SW 1271 (cell line): ENCODE measurements around the gene PLXNA4.

ENCODE experiments used
- DNase-seq, 2 experiments: peaks; one replicate each; lab custom pipeline; 2025; lab: John Stamatoyannopoulos, UW

Gene PLXNA4

DNA sequence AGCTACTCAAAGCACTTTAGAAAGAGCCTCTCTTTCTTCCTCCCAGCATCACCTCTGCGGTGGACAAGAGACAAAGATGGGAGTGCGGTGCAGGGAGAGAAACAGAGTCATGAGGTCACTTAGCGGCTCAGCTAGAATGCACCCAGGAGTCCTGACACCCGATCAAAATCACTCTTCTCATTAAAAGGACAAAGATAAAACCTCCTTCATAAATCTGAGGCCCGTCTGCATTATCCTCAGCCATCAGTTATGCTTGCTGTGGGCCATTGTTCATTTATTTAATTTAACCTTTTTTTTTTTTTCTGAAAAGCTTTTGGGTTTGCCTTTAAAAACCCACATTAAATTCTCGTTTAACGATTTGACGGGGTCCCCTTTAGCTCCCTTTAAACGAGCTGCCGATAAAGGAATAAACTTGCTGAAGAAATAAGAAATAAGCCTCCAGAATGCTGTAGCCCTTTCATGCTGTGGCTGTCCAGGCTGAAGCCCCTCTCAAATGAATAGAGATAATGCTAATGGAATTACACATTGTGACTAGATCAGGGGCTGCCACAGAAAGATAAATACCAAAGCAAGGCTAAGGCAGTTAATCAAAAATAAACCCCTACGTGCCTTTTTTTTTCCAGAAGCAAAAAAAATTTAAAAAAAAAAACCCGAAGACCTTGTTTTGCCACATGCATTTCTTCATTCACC, 16.1 kb upstream of the PLXNA4 start:
- no peak for DNase-seq

DNA sequence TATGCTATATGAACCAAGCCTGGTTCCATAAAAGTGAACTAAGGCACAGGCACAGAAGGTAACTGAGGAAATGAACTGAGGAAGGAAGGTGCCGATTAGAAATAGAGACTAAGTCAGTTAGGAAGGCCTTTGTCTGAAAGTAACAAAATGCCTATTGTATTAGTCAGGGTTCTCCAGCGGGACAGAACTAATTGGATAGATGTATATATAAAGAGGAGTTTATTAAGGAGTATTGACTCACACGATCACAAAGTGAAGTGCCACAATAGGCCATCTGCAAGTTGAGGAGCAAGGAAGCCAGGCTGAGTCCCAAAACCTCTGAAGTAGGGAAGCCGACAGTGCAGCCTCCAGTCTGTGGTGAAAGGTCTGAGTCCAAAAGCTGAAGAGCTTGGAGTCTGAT, 13.9 kb upstream of the PLXNA4 start:
- DNase-seq, result no peak

DNA sequence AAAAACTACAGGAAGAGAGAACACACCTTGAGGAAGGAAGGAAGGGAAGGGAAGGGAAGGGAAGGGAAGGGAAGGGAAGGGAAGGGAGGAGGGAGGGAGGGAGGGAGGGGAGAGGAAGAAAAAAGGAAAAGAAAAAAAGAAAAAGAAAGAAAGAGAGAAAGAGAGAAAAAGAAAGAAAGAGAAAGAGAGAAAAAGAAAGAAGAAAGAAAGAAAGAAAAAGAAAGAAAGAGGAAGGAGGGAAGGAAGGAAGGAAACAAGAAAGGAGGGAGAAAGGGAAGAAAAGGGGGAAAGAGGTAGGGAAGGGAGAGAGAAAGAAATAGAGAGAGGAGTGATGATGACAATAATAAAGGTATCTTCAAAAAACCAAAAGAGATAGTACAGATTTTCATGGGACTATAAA, 12.3 kb upstream of the PLXNA4 start:
- DNase-seq, result no peak

DNA sequence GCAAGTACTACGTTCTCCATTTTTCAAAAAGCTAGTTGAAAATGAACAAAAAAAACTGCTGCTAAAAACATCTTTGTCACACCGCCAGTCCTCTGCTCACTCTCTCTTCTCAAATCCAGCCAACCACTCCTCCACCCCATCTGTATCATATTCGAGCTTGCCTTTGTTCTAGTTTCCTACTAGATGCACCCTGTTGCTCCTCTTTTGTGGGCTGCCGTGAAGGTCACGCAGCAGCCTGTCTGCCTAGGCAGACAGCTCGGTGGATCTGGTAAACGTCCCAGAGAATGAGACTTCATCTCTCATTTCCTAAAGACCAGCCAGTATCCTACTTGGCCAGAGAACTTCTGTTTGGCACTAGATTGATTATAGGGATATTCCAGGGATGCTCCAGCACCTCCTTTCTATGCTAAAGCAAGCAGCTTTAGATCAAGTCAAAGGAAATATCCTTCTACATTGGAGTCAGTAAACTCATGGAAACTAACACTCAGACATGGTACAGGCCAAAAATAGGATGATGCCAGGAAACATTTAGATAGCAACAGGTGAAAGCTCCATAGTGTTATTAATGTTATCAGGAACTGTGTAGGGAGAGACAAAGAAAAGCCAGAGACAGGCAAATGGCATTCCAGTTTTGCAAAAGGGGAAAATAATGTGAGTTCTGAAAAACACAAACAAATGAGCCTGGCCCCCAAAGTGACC, 8.7 kb upstream of the PLXNA4 start:
- no peak for DNase-seq

DNA sequence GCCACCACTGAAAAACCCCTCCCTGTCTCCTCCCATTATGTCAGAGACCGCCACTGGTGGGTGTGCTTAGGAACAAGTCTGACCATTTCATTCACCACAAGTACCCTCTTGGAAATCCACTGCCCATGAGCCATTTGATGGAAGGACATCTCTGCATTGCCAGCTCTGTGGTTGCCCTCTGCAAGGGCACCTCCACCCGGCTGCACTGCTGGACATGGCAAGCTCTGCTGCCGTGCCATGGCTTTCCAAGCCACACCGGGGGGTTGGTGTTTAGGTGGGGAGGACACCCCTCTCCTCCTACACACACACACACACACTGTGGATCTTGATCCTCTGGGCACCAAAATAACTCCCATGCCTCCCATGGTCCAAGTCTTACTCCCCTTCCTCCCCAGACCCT, 5.2 kb upstream of the PLXNA4 start:
- DNase-seq, result no peak

DNA sequence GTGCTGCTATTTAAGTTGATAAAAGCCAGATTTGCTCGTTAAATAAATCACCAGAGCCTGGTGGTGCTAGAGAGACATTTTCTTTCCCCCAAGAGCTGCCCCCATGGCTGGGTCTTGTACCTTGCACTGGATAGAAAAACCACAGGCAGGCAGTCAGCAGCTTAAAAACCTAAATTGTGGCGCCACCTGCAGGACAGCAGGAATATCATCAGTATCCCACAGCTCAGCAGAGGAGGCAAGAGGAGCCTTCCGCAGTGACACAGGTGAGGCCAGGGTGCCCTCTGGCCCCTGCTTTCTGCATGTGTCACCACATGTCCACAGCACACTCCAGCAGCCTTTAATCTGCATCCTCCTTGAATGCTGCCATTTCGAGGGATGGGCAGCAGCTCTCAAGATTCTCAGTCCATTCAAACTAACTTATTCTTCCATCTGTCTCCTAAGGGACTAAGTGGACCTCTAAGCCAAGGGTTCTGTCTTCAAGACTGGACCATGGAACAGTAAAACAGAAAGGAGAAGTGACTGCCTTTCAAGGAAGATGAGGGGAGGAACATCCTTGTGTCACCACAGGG, 4.5 kb upstream of the PLXNA4 start:
- peak; percentile 14 to 70 for DNase-seq

DNA sequence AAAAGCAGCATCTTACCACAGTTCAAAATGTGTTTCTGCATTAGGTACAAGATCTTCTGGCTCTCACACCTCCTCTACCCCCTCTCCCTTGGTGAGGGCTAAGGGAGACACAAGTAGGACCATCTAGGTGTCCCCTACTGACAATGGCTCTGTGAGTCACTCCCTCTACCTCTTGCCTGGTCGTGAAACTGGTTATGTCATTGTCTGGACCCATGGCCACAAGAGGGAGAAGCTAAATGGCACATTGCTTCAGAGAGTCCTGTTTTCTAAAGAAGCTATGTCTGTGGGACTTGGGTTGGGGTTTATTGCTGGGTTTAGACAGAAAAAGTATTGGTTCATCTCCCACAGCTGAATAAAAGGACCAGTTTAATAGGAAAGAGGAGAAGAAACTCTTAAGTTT, 4.0 kb upstream of the PLXNA4 start:
- DNase-seq, result peak in 1 of 2 experiments; percentile 18

DNA sequence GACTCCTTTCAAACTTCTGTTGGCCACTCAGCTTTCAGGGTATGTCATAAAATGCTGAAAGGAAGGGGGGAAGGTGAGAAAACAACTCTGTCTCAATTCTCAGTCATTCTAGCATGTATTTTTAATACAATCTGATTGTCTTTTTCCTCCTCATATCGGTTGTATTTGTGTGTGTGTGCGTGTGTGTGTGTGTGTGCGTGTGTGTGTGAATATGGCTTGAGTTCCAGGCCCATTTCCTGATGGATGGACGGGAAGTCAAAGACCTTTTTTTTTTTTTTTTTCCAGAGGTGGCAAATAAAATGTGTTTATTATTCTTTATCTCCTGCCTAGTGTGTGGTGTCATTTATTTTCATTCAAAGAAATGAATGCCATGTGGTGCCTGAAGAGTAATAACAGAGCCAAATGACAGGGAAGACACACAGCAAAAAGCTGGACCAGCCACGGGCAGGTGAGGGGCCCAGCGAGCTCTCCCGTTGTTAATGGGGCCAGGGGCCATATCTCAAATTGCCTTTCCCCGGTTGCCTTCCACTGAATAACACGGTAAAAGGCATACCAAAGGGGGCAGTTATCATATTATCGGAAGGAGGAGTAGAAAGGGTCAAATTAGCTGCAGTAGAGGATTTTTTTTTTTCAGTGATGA, 3.1 kb upstream of the PLXNA4 start:
- DNase-seq, result no peak

DNA sequence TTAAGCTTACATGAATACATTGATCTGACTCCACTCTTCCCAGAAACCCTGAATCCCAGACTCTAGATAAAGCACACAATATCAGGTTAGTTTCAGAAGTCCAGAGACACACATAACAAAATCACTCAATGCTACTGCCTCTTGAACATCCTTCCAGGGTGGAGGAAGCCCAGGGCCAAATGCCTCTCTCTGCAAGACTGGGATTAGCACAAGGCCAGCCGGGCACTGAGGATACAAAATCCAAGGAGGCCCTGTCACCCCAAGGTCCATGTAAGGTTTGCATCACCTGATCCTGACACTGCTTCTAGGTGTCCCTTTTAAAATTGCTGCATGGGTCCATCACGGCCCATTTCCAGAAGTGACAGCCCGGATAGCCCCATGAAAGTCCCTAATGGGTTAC, 2.6 kb upstream of the PLXNA4 start:
- DNase-seq, result no peak

DNA sequence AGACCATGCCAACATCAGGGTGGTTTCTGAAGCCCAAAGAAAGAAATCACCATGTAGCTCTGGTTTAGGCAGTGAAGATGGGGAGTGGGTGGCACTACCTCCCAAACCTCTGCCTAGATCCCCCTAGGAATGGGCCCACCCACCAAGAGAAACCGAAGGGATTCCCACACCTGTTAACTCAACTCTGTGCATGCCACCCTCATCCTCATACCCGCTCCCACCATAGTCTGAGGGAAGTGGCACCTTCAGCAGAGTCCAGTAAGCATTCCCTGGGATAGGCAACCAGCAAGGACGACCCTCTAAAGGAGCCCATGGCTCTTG, 1.7 kb upstream of the PLXNA4 start:
- no peak for DNase-seq

DNA sequence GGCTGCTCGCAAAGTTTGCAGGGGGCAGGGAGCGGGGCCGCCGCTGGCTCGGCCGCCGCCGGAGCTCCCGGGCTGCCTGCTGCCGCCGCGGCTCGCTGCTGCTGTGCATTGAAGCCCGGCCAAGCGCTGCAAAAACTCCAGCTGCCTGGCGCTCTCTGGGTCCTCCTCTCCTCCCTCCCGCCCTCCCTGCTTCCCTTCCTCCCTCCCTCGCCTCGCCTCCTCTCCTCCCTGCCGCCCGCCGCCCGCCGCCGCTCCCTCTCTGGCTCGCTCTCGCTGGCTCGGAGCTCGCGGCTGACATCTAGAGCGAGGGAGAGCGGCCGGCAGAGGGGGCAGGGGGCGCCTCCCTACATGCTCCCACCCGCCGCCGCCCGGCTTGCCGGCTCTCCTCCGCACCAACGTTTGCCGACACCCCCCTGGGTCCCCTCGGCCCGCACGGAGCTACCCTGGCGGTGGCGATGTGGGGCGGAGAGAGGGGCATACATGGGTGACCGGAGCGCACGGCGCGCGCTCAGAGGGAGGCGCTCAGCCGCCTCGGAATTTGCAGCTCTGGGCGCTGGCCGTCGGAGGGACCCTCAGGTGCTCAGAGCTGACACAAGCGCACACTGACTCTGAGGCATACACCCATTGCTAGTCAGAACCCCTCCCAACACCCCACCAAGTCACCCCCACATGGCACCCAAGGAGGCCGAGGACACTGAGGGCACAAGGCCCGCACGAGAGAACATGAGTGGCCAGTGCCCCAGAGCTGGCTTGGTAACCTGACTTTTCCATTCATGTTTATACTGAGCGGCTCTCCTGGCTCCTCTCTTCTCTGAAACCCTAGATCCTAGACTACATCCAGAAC, 1.2 kb upstream of the PLXNA4 start:
- DNase-seq, result no peak

DNA sequence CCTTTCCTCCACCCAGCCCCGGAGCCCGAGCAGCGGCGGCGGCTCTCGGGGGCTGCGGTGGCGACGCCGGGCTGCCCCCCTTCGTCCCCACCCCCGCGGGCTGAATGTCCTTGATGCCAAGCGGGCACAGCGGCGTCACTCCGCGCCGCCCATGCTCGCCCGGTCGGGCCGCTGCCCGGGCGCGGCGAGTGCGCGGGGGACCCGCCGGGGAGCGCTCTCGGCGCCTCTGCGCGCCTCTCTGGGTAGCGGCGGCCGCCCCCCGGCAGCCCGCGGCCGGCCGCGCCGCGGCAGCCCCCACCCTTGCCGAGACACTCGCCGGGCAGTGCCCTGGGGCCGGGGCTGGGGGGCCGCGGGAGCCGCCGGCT, 433 bp upstream of the PLXNA4 start:
- DNase-seq, result no peak

DNA sequence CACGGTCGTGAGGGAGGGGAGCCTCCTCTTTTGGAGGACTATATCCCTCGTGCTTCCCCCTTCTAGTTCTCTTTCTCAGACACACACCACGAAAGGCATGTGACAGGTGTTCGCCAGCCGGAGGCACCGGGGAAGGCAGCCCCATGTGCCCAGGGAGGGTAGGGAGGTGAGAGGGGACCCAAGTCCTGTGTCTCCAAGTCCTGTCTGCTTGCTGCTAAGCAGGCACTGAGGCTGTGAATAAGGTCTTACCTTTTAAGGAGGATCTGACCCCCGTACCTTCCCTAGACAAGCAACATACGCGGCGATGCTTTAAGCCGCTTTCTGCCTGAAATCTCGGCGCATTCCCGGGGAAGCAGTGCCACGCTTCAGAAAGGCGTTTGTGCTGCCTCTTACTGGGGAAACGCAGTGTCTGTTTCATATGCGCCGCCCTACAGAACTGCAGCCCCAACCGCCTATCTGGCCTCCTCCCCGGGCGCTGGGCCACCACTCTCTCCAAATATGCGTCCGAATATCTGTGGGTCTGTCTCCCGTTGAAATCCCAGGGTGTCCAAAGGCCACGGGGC, 770 bp downstream of the PLXNA4 start:
- no peak for DNase-seq

DNA sequence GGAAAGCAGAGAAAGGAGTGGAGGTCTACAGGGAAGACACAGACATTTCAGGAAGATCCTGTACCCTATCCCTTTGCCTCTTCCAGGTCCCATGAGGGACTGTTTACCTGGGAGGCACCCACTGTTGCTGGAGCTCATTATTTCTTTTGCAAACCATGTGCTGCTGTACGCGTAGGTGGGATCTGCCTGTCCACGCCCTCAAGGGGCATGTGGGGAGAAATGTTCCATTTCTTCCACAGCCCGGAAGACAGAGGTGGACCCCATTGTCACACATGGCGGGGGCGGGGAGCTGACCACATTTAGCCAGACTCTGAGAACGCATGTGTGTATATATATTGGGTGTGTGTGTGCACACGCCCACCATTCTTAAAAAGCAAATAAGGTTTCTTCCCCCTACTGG, 2.0 kb downstream of the PLXNA4 start:
- DNase-seq, result no peak

DNA sequence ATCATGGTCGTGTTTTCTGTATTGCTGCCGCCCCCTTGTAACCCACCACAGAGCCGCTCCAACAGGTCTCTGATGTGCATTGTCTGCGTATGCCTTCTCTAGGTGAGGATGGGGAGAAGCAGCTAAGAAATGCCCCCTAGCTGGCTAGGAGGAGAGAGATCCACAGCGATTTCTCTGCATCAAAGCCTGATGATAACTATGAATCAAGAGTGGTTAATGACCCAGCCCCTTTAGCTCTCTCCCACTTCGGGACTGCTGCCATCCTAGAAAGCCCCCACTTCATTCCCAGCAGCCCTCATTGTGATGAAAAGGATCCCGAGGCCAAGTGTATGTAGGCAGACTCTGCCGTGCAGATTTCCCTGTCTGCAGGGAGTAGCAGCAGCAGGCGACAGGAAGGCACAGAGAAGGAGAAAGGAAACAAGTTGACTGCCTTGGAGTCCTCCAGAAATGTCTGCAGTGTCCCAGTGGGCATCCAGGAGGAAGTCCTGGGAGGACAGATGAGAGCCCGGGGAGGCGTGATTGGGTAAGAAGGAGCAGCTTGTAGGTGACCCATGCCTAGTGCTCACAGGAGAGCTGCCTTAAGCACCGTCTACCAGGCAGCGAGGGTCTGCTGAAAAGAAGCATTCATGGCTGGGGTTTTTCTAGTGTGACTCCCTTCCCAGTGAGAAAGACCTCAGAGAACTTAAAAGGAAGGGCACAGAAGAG, 2.9 kb downstream of the PLXNA4 start:
- DNase-seq, result no peak

DNA sequence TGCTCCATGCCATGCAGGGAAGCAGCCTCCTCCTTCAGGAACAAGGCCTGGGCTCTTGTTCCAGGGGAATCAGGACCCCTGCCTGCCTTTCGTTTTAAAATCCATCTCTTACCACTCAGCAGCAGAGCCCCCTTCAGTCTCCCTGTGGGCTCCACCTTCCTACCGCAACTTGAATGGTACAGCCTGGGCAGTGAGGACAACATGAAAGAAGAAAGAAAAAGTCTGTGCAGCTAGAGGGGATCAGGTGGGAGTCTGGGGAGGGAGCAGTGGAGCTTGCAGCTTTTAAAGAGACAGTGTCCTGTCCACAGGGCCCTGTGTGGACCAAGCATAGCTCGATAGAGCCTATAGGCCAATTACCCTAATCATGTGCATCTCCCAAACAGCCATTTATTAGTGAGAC, 3.7 kb downstream of the PLXNA4 start:
- DNase-seq, result no peak

DNA sequence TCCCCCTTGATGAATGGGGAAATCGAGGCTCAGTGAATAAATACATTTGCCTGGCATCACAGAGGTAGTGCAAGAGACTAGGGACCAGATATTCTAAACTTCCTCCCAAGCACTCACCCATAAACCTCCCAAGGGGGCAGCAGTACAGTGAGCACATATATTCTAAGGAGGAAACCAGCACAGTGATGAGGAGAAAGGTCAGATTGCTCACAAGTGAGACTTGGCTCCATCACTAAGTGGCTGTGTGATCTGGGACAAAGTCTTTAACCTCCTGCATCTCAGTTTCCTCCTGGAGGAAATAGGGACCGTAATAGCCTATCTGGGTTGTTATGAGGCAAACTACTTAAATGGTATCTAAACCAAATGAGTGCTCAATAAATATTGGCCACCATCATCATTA, 4.3 kb downstream of the PLXNA4 start:
- no peak for DNase-seq

DNA sequence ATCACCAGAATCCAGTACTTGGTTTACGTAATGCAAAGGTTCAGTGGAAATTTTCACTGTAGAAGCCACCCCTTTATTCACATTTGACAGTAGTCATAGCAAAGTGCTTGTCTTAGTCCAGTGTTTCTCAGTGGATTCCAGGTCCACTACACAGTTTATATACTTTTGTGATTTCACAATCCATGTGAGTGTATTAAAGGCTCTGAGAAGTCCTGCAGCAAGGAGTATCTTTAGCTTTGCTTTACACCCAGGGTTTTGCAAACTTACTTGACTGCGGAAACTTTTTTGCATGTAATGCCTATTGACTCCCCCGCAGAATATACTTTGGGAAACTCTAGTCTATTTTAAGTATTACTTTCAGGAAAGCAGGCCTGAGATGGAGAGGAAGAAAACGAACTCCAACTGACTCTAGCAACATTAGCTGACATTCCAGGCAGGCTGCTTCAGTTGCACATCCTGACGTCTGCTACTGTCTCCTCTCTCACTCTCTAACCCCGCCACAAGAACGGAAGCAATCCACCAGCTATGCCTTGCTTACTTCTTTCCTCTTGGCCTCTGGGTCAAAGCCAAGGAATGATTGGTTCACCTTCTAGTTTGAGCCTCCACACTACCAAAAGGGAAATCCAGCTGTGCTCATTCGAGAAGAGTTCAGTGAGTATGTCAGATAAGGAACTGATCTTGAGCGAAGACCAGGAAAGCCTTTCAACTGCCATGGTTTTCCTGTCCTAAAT, 6.2 kb downstream of the PLXNA4 start:
- no peak for DNase-seq

DNA sequence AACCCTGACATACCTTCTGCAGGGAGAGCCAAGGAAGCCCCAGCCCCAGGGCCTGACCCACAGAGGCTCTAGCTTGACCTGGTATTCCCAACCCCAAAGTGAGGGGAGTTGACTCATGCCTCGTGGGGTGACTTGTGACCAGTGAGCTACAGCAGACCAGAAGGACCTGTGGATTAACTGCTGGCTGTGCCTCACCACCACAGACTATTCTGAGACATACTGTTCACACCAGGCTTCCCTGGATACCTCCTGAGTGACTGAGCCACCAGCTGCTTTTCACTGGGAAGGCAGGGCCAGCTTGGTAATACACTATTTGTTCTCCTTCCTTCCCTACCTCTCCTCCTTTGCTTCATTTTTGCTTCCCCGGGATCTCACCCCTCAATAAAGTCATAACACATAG, 7.3 kb downstream of the PLXNA4 start:
- no peak for DNase-seq

DNA sequence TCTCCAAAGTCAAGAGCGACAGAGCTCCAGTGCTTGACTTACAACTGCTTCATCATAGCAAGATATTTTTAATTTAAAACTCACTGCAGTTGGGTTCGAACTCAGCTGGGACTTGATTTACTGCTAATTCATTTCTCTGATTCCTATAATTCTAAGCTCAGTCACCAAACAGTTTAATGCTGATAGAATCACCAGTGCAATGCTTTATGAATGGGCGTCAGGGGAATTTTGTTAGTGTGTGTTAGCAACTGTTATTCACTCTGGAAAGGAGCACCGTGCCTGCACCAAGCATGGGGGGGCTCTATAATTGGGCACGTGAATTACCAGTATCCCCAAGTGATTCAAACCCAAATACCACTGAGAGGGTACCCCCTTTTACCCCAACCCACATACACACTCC, 10.4 kb downstream of the PLXNA4 start:
- no peak for DNase-seq

DNA sequence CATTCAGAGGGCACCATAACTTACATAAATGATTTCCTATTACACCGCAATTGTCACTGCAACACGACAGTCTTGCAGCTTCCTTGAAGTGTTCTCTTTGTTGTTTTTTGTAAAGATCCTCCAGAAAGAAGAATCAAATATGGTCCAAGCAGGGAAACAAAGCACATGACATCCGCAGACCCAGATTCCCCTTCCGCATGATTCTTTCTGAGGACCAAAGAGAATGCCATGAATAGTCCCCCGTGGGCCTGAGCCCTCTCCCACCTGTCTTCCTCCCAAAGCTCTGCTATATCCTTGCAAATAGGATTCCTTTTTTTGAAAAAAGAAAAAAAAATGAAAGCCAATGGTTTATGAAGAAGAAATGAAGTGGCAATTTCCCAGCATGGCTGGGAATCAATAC, 10.8 kb downstream of the PLXNA4 start:
- no peak for DNase-seq
